Heart right ventricle (tissue), 16 donors: Measurements from ENCODE around the gene CEP112. TPM values are rescaled to one million over a fixed set of nuclear protein-coding genes. Genes with fewer than 3 reads are reported as not detected.

Experiments
- ATAC-seq, 8 donors: fragments of 200-7000 bp; cut with Tn5 transposase; one replicate each; pipeline ENCODE4 v1.9.1; 2020; ENCODE audit warnings: mild to moderate bottlenecking in 8 of 8, moderate library complexity in 8 of 8, moderate number of reproducible peaks in 1 of 8
- DNase-seq, 2 donors: peaks; one replicate each; pipeline ENCODE4 v3.0.0-alpha.2; 2020
- H3K27ac ChIP-seq, 10 donors: fragments of 200-600 bp; sonication (generic) in 2 of 10; one replicate each; pipeline versions ENCODE4 v1.5.0 to v1.8.0; 2020 to 2022; ENCODE audit warnings: mild to moderate bottlenecking in 3 of 10
- H3K27me3 ChIP-seq, 7 donors: fragments of 200-600 bp; one replicate each; pipeline ENCODE4 v1.8.0; 2021 to 2022; ENCODE audit warnings: mild to moderate bottlenecking in 2 of 7
- H3K36me3 ChIP-seq, 9 donors: fragments of 200-600 bp; sonication (generic) in 1 of 9; one replicate each; pipeline versions ENCODE4 v1.5.0 to v1.8.0; 2020 to 2022; ENCODE audit warnings: mild to moderate bottlenecking in 2 of 9
- H3K4me1 ChIP-seq, 9 donors: fragments of 200-600 bp; sonication (generic) in 1 of 9; one replicate each; pipeline versions ENCODE4 v1.5.0 to v1.8.0; 2020 to 2022; ENCODE audit warnings: mild to moderate bottlenecking in 4 of 9
- H3K4me3 ChIP-seq, 10 donors: fragments of 200-600 bp; sonication (generic) in 2 of 10; one replicate each; pipeline versions ENCODE4 v1.5.0 to v1.8.0; 2020 to 2022; ENCODE audit warnings: mild to moderate bottlenecking in 7 of 10, moderate library complexity in 2 of 10
- H3K9me3 ChIP-seq, 11 donors: fragments of 200-600 bp in 10 of 11; sonication (generic) in 2 of 11; one replicate each; pipeline versions ENCODE4 v1.5.0 to v1.8.0; 2013 to 2022; ENCODE audit warnings: mild to moderate bottlenecking in 2 of 11, control low read depth in 1 of 11, moderate library complexity in 1 of 11
- CTCF ChIP-seq, 9 donors: fragments of 200-600 bp; sonication (generic) in 2 of 9; IDR thresholded peaks; one replicate each; pipeline versions ENCODE4 v1.5.0 to v1.8.0; 2021 to 2022; ENCODE audit warnings: antibody characterized with exemption in 9 of 9, mild to moderate bottlenecking in 5 of 9, moderate library complexity in 1 of 9
- WGBS, 2 donors: extraction: QIAGEN DNeasy Blood & Tissue Kit; methylation state at CpG; one replicate each; pipeline ENCODE4 v1.1.7; 2013; ENCODE audit warnings: inconsistent platforms in 1 of 2; 5-methylcytosine and 5-hydroxymethylcytosine counted together
- intact Hi-C, 10 donors: fragments of 100-400 bp; cut with DNase I; formaldehyde crosslinking; loops; one replicate each; pipeline versions ENCODE4 v1.11.1 to v1.14.2; 2022
- polyA plus RNA-seq, 2 donors: library from polyadenylated mRNA; stranded (reverse); fragments of 200-250 nt; gene quantifications; one replicate each; pipeline ENCODE4 v1.2.3, GENCODE V29; 2013
- total RNA-seq, 10 donors: library from RNA; stranded (reverse); fragmentation: NEBNext Ultra II Directional in 3 of 10; extraction: Animal tissue kit (Norgen Biotek cat#: 25700) in 3 of 10; gene quantifications; one replicate each; pipeline versions ENCODE4 v1.2.1 to v1.2.4, GENCODE V29; 2021 to 2023
- donor health status: Arrhythmogenic right ventricular cardiomyopathy.
- donor health status: ischemic (EF 13 %, LVEDD 7.1; RV severe dilation, severe dysfunction).
- donor health status: healthy with polysubstance abuse.
- donor health status: DM: no; HTN: yes; CAD: no.
- donor health status: DM: no; HTN: no; CAD: no.
- donor health status: ischemic (EF 25% LVEDD 6.9; RV normal size, moderate dysfunction).
- donor health status: ischemic (EF 25% LVEDD 5.7; RV mildly dilated, moderate dysfunction).
- donor health status: healthy.
- donor health status: DM: yes; HTN: yes; CAD: no.
- donor health status: Ischemic cardiomyopathy.
- donor health status: ischemic (EF 35%, LVEDD 5.7; RV mildly dilated, moderate dysfunction).
- donor health status: nonischemic (EF 11% LVEDD 7.7; RV severe dilation, severe dysfunction).
- donor health status: DM: yes; HTN: yes; CAD: no.
- donor health status: PGD.
- donor health status: ischemic (EF 29% LVEDD 5.4; RV normal size, mild dysfunction).
- donor health status: nonischemic (EF 23%, LVEDD 6.1; RV moderate dilation, normal function).

CEP112 gene
- total and polyA plus RNA-seq, 12 donors: 6.7 to 30.0 (median 16.3) TPM

- ATAC-seq (no peak), DNase-seq (no peak)
- Histone ChIP-seq H3K4me1 (no peaks in the 10 kb centered on the region), H3K9me3 (no peaks in the 10 kb centered on the region), H3K36me3 (no peaks in the 10 kb centered on the region), H3K27me3 (no peaks in the 10 kb centered on the region), H3K4me3 (no peak overlapping the region), H3K27ac (no peak overlapping the region)
- WGBS, 2 donors: 90 to 100% methylated on average over 1 of the region's 1 CpG
- intact Hi-C loops: no loop called here
- no peak for TF ChIP-seq CTCF (IDR thresholded peaks at IDR 0.05)
These were observed 428.1 kb downstream of the CEP112 start for GRCh38 chr17:65763786-65764185.

GRCh38 chr17:65762973-65763372 is 429.0 kb downstream of the CEP112 start:
- ATAC-seq (no peak), DNase-seq (no peak)
- Histone ChIP-seq H3K9me3 (no peaks in the 10 kb centered on the region), H3K4me1 (no peaks in the 10 kb centered on the region), H3K36me3 (no peaks in the 10 kb centered on the region), H3K27me3 (no peaks in the 10 kb centered on the region), H3K4me3 (no peak overlapping the region), H3K27ac (no peak overlapping the region)
- intact Hi-C loops: no loop called here
- WGBS, 2 donors: 97 to 98% methylated on average over 4 of the region's 4 CpGs
- no peak for TF ChIP-seq CTCF (IDR thresholded peaks at IDR 0.05)

GRCh38 chr17:65759532-65759931 is 432.4 kb downstream of the CEP112 start:
- no peak overlapping the region for H3K27ac ChIP-seq
- ATAC-seq (no peak), DNase-seq (no peak)
- intact Hi-C loops: loop anchor here in 1 of 10 donors (10.0 kb wide), 1 partner anchor 195 kb away; the partner anchor contains the start of gene AXIN2
- peaks cover 0 to 5% (median 0%) of the 10 kb centered on the region in 11 donors for H3K9me3 ChIP-seq
- H3K36me3 ChIP-seq: no peaks in the 10 kb centered on the region
- TF ChIP-seq CTCF (IDR thresholded peaks at IDR 0.05): no peak
- no peaks in the 10 kb centered on the region for H3K27me3 ChIP-seq
- 89 to 97% methylated on average over 4 of the region's 4 CpGs for WGBS, 2 donors
- no peak overlapping the region for H3K4me3 ChIP-seq
- no peaks in the 10 kb centered on the region for H3K4me1 ChIP-seq

- TF ChIP-seq CTCF (IDR thresholded peaks at IDR 0.05): no peak
- peaks cover 0 to 5% (median 0%) of the 10 kb centered on the region in 11 donors for H3K9me3 ChIP-seq
- no peaks in the 10 kb centered on the region for H3K27me3 ChIP-seq
- no peak overlapping the region for H3K27ac ChIP-seq
- ATAC-seq: no peak
- intact Hi-C loops: loop anchor here in 1 of 10 donors (10.0 kb wide), 1 partner anchor 192 kb away; the partner anchor contains the start of gene AXIN2
- H3K4me3 ChIP-seq: no peak overlapping the region
- no peaks in the 10 kb centered on the region for H3K36me3 ChIP-seq
- H3K4me1 ChIP-seq: peaks cover 0 to 8% (median 0%) of the 10 kb centered on the region in 9 donors
- no peak for DNase-seq
These were observed 435.2 kb downstream of the CEP112 start for GRCh38 chr17:65756760-65757159.
